Activated CD4-positive, CD25-positive, alpha-beta regulatory T cell treated with anti-CD3 and anti-CD28 coated beads, Interleukin-2, amount 50 U/mL, for 24 hours (primary cell): Measurements from ENCODE around the gene TMEM39B.
"Not testable (repeated sequence)": the region's sequence is repeated elsewhere in the genome, so short reads cannot be mapped to it uniquely, and the experiment has no call there.

Experiments used
- ATAC-seq, 2 donors: fragments of 150-1000 bp; cut with Tn5 transposase; one replicate each; pipeline ENCODE4 v1.10.0; 2021; ENCODE audit warnings: mild to moderate bottlenecking in 1 of 2, moderate library complexity in 1 of 2

TMEM39B gene

DNA sequence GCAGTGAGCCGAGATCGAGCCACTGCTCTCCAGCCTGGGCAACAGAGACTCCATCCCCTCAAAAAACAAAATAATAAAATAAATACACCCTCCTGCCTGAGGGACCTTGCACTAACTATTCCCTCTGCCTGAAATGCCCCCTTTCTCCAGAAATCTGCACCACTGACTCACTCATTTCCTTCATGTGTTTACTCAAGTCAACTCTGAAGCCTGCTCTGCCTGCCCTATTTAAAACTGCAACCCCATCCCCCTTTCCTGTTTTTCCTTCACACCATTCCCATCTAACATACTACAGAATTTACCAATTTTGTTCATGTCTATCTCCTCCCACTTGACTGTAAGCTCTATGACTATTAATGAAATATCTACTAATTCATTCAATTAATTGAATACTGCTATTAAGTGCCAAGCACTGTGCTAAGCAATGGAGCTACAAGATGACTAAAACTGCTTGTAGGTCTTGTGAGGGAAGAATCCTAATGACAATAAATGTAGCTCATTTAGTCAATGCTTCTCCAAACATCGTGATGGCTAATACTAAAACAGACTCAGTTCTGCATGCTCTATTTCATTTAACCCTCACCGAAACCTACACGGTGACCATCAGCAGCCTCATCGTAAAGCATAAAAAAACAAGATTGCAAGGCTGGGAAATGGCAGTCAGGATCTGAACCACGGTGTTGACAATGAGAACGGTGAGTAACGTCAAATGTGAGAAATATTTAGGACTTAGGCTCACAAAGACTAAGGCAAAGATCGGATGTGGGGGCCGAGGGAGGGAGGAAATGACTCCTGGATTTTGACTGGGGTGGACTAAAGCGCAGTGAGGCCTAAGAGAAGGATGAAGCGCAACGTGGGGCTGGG, 749 bp upstream of the TMEM39B start:
- ATAC-seq, result peak in 1 of 2 donors; percentile 0

DNA sequence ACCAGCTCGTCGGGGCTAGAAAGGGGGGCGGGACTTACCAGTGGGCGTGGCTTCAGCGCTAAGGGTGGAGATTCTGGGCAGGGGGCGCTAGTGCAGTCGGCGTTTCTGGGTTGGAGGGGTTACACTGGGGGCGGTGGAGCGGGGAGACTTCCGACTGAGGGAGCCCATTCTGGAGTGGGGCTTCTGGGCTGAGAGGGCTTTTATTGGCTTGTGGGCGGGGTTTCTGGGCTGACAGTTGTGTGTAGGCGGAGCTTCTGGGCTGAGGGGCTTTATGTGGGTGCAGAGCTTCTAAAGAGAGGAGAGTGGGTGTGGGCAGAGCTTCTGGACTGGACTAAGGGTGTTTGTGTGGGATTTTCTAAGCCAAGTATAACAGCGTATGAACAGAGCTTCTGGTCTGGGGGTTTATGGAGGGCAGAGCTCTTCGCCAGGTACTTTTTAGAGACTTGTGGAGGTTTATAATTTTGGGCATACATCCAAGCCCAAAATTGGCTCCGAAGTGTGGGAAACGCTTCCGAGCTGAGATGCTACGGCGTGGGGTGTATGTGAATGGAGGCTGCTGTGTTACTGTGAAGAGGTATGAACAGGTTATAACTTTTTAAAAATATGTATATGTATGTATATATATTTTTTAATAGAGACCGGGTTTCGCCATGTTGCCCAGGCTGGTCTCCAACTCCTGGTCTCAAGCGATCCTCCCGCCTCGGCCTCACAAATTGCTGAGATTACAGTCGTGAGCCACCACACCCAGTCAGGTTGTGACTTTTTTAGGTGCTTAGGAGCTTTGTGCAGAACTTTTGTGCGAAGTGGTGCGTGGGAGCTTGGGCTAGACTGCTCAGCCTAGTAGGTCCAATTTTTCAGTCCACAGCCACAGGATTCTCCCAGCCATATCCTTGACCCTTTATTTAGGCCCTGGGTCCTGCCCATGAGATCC, 825 bp downstream of the TMEM39B start:
- no peak for ATAC-seq

DNA sequence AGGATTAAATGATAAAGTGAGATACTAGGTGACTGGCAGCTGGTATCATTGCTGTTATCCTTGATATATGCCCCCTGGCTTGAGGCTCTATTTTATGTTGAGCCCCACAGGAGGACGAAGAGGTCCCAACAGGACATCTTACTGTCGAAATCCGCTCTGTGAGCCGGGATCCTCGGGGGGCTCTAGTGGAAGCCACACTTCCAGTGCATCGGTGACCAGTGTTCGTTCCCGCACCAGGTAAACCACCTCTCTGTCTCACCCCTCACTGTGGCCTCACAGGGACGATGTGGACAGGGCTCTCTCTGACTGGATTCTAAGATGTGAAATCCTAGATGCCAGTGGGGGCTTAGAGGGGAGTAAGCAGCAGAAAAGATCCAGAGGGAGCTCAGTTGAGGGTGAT, 2.1 kb downstream of the TMEM39B start:
- no peak for ATAC-seq

GRCh38 chr1:32077451-32077850, 4.7 kb downstream of the TMEM39B start:
- ATAC-seq, result no peak

DNA sequence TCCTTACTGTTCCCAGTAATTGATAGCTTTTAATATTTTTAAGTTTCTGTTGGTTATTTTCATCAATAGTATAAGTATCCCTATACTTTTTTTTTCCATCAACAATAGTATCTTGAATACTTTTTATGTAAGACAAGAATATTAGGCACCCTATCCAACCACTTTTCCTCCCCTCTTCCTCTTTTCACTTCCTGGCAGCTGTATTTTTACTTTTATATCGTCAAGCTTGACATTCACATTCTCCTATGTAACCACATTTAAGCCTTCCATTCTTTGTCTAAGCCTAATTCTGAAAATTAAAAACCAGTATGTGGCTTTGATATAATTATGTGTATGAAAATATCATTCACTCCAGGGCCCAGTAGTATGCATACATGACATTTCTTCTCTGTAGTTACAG, 9.3 kb downstream of the TMEM39B start:
- ATAC-seq, result no peak

DNA sequence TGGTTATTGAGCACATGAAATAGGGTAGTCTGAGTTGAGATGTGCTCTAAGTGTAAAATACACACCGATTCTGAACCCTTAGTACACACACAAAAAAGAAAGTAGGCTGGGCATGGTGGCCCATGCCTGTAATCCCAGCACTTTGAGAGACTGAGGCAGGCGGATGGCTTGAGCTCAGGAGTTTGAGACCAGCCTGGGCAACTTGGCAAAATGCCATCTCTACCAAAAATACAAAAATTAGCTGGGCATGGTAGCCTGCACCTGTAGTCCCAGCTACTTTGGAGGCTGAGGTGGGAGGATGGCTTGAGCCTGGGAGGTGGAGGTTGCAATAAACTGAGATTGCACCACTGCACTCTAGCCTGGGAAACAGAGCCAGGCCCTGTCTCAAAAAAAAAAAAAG, 13.6 kb downstream of the TMEM39B start:
- not testable (repeated sequence) for ATAC-seq

DNA sequence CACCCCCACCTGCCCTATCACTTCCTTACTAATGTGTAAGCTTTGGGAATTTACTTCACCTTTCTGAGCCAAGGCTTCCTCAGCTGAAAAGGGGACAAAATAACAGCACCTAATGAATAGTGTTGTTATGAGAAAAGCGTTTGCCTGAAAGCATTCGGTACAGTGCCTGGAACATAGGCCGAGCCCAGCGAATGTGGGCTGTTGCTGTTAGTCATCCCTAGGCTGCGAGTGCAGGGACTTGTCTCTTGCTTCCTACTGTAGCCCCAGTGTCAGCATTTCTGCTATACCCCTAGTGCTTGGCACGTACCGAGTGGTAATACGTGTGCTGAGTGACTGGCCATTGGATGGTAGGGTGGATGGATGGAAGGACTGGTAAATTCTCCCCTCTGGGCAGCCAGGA, 18.4 kb downstream of the TMEM39B start:
- ATAC-seq, result no peak

GRCh38 chr1:32091591-32091990, 18.9 kb downstream of the TMEM39B start:
- ATAC-seq, result no peak

DNA sequence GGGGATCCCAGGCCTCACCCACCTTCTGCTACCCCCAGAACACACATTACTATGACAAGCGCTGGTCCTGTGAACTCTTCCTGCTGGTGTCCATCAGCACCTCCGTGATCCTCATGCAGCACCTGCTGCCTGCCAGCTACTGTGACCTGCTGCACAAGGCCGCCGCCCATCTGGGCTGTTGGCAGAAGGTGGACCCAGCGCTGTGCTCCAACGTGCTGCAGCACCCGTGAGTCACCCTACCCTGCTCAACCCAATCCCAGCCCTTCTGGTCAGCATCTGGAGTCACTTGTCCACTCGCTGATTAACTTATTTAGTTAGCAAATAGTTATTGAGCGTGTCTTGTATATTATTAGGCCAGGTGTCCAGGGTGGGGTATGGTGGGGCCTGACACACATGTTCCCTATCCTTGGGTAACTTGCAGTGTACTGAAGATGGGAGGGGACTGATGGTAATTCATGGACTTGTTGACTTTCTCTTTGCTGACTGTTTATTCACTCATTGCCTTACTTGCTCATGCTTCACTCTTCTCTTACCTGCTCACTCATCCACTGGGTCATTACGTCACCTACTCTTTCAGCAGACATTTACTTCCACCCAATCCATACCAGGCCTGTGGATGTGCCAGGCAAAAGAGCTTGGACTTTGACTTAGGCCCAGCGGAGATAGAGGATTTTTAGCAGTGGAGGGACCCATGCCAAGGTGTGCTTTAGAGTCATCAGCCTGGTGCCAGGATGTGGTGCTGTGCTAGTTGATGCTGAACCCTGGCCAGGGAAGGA, 22.2 kb downstream of the TMEM39B start:
- ATAC-seq, result no peak

DNA sequence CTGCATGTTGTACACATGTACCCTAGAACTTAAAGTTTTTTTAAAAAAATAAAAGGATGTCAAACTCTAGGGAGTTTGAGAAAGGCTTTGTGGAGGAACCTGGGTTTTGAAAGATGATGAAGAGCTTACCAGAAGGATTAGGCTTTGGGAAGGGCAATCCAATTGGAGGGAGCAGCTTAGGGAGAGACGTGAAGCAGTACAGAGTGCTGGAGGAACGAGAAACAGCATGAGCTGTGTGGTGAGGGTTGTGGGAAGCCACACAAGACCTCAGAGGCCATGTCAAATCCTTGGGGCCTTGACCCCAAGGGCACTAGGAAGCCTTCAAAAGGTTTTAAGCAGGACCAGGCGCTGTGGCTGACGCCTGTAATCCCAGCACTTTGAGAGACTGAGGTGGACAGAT, 26.7 kb downstream of the TMEM39B start:
- ATAC-seq, result no peak

- ATAC-seq, result no peak
These were observed 27.6 kb downstream of the TMEM39B start for GRCh38 chr1:32100359-32100758.

DNA sequence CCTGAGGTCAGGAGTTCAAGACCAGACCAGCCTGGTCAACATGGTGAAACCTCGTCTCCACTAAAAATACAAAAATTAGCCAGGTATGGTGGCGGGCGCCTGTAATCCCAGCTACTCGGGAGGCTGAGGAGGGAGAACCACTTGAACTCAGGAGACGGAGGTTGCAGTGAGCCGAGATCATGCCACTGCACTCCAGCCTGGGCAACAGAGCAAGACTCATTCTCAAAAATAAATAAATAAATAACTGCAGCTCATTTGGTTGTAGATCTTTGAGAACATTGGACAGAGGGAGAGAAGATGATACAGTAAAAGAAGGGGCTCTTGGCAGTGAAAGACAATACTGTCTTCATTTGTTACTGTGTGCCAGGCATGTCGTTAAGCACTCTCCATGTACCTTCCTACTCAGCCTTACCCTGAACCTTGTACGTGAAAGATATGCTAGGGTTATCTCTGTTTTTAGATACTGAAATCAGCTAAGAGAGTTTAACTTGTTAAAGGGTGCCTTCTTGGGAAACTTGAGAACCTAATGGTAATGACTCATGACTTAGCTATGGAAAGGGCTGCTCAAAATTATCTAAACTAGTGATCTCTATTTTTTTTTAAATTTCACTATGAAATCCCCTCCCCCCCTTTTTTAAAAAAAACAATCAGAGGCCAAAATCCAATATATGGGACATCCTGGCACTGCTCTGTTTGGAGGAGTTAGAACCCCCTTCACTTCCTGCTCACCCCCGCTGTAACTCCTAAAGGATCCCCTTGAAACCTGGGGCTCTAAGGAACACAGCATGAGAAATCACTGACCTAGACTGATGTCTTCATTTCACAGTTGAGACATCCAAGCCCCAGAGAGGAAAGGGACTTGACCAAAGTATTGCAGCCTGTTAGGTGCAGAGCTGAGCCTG, 28.3 kb downstream of the TMEM39B start:
- no peak for ATAC-seq

DNA sequence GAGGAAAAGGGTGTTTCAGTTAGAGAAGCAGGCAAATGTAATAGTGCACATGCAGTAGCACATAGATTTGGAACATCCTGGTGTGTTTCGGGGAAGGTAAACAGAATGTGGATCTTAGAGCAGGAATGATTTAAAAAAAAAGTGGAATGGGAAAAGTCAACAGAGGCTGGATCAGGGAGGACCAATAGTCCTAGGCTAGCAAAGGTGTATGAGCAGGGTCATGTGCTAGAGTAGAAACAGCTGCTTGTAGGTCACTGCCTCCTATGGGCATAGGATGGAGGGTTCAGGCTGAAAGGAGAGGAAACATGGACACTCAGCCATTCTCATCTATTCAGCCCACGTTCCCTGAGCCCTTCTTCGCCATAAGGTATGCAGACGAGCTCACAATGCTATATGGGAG, 31.4 kb downstream of the TMEM39B start:
- ATAC-seq, result no peak

- ATAC-seq, result no peak
These were observed 32.6 kb downstream of the TMEM39B start for GRCh38 chr1:32105338-32105737.

DNA sequence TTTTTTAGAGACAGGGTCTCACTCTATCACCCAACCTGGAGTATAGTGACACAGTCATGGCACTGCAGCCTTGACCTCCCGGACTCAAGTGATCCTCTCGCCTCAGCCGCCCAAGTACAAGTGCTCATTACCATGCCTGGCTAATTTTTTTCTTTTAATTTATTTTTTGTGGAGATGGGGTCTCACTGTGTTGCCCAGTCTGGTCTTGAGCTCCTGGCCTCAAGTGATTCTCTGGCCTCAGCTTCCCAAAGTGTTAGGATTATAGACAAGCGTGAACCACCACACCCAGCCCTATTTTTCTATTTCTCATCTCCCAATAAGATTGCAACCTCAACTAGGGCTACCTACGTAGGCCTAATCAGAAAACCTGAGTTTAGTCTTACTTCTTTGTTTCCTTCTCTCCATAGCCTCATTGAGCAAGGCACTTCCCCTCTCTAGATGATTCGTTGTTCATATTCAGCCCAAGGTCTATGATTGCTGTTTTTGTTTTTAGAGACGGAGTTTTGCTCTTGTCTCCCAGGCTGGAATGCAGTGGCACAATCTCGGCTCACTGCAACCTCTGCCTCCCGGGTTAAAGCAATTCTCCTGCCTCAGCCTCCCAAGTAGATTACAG, 34.0 kb downstream of the TMEM39B start:
- ATAC-seq, result no peak

DNA sequence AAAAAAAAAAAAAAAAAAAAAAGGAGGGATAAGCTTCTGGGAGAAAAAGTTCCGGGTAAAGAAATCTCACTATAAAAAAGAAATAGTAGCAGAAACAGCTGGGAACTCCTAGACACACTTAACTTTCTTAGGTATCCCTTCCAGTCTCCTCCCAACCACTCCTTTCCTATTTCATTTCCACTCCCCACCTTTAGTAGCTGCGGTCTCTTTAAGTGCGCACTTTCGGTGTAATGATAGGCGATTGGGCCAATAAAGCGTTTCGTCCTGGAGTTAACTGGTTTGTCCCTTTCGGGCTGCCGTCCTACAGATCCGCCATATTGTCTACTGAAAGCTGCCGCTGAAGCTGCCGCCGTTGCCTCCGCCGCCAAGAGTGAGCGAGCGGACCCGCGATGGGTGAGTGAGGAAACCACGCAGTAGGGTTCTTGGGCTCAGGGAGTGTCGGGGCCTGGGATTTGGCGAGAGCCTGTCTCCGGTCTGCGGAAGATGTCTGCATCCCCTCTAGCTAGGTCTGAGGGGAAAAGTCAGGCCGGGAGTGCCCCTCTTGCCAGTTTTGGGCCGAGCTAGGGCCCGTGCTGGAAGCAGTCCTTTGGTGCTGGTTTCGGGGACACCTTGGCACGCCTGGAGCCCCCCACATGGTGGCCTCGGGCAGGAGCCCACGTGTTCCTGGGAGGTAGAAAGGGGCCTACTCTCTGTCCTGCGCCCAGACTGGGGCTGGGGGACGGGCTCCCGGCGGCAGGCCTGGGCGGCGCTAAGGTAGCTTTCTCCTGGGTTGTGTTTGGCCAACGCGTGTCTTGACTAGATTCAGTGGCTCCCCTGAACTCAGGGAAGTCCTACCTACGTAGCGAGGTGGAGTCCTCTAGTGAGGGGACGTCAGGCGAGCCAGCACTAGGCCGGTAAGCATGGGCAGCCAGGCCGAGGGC, 35.3 kb downstream of the TMEM39B start, which contains the start of gene KPNA6:
TSS of gene KPNA6 (plus strand) at position 315 of the 920 bp plus-strand sequence. CDS start at position 390, 75 bp downstream.
- peak; percentile 82 to 85 for ATAC-seq

DNA sequence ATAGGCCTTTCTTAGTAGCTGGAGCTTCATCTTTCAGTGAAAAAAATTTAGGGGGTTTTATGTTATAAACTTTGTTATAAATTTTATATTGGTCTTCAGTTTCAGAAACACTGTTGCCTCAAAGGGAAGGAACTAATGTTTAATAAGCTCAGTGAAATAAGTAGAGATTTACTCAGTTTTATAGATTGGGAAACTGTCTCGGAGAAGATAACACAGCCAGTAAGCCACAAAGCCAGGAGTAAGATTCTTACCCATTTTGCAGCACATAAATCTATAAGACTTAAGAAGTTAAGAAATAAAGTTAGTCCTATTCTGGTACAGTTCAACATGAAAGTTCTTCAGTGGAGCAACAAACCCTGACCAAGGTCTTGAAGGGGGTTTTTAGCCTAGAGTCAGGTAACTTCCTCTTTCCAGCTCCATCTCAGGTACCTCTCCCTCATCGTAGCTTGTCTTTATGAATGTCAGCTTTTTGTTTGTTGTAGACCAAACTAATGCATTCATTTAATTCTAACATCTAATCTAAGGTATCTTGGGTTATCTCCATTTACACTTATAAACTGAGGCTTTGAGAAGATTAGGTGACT, 38.4 kb downstream of the TMEM39B start:
- ATAC-seq, result no peak

DNA sequence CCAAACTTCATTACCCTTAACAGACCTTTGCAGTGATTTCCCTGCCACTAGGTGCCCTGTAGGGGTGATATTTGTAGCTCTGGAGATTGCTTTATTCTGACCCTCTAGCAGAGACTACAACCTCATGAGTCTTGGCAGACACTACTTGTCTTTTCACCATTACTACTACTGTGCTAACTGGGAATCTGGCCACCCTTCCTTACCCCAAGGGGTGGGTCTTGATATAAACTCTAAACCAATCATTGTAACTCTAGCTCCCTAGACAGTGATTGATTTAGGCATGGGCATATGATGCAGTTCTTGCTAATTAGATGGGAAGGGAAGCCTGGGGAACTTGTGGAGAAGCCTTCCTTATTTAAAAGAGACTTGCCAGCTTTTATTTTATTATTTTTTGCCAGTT, 39.0 kb downstream of the TMEM39B start:
- no peak for ATAC-seq

GRCh38 chr1:32112806-32113375, 40.2 kb downstream of the TMEM39B start:
- peak in 1 of 2 donors; percentile 12 for ATAC-seq
